HG03432 (cell line): ENCODE data around the gene ADAMTS15.

Experiments
- ATAC-seq: cut with Tn5 transposase; IDR thresholded peaks from one replicate; pipeline ENCODE4 v1.9.1; 2021; ENCODE audit warnings: mild to moderate bottlenecking, moderate library complexity; ENCODE audit not compliant: unreplicated experiment

ADAMTS15 gene

GRCh38 chr11:130448416-130449309, at the start of gene ADAMTS15:
Gene ADAMTS15 (plus strand): TSS chr11:130448645. CDS start chr11:130448974, 329 bp downstream.
- no peak for ATAC-seq

GRCh38 chr11:130399196-130399595, 49.2 kb upstream of the ADAMTS15 start:
- ATAC-seq = no peak

GRCh38 chr11:130400781-130401483, 47.5 kb upstream of the ADAMTS15 start:
- no peak for ATAC-seq

GRCh38 chr11:130402570-130402969, 45.9 kb upstream of the ADAMTS15 start:
- ATAC-seq = no peak

- no peak for ATAC-seq
These were observed 45.1 kb upstream of the ADAMTS15 start for GRCh38 chr11:130403271-130403804.

GRCh38 chr11:130403967-130404366, 44.5 kb upstream of the ADAMTS15 start:
- no peak for ATAC-seq

- ATAC-seq = no peak
These were observed 43.7 kb upstream of the ADAMTS15 start for GRCh38 chr11:130404727-130405126.

- no peak for ATAC-seq
These were observed 43.0 kb upstream of the ADAMTS15 start for GRCh38 chr11:130405428-130405827.

- no peak for ATAC-seq
These were observed 40.5 kb upstream of the ADAMTS15 start for GRCh38 chr11:130407978-130408377.

GRCh38 chr11:130408401-130408890, 40.0 kb upstream of the ADAMTS15 start:
- no peak for ATAC-seq

- ATAC-seq = no peak
These were observed 39.5 kb upstream of the ADAMTS15 start for GRCh38 chr11:130408901-130409300.

- no peak for ATAC-seq
These were observed 38.7 kb upstream of the ADAMTS15 start for GRCh38 chr11:130409594-130410388.

GRCh38 chr11:130411223-130411622, 37.2 kb upstream of the ADAMTS15 start:
- no peak for ATAC-seq

- no peak for ATAC-seq
These were observed 34.9 kb upstream of the ADAMTS15 start for GRCh38 chr11:130413405-130414106.

GRCh38 chr11:130414107-130415080, 34.1 kb upstream of the ADAMTS15 start:
- ATAC-seq = no peak

- ATAC-seq = no peak
These were observed 32.5 kb upstream of the ADAMTS15 start for GRCh38 chr11:130415731-130416529.

GRCh38 chr11:130416530-130416882, 31.9 kb upstream of the ADAMTS15 start:
- ATAC-seq = no peak

- no peak for ATAC-seq
These were observed 31.5 kb upstream of the ADAMTS15 start for GRCh38 chr11:130416906-130417305.
